HCT116 (cell line): ENCODE results near the gene BAIAP2. TPM values are rescaled to one million over a fixed set of nuclear protein-coding genes. Genes with fewer than 3 reads are reported as not detected.

Experiments used
- CBX3 ChIP-seq: IDR thresholded peaks from 2 replicates; pipeline ENCODE4 v1.6.1; 2012; ENCODE audit warnings: low read depth
- CEBPB ChIP-seq: IDR thresholded peaks from 2 replicates; pipeline ENCODE4 v1.6.1; 2012; ENCODE audit warnings: low read depth
- EGR1 ChIP-seq: IDR thresholded peaks from 2 replicates; pipeline ENCODE4 v1.6.1; 2012; ENCODE audit warnings: low read depth
- ELF1 ChIP-seq: IDR thresholded peaks from 2 replicates; pipeline ENCODE4 v1.6.1; 2012; ENCODE audit warnings: low read depth, borderline replicate concordance
- EZH2 ChIP-seq: fragments of 200-600 bp; sonication (generic); IDR thresholded peaks from 2 replicates; pipeline ENCODE4 v1.6.1; 2017; ENCODE audit warnings: antibody characterized with exemption, mixed run types
- FOSL1 ChIP-seq: IDR thresholded peaks from 2 replicates; pipeline ENCODE4 v1.6.1; 2012; ENCODE audit warnings: low read depth
- JUND ChIP-seq: IDR thresholded peaks from 2 replicates; pipeline ENCODE4 v1.6.1; 2012
- SIN3A ChIP-seq: IDR thresholded peaks from 2 replicates; pipeline ENCODE4 v1.6.1; 2012; ENCODE audit warnings: low read depth
- SP1 ChIP-seq: IDR thresholded peaks from 2 replicates; pipeline ENCODE4 v1.6.1; 2012; ENCODE audit warnings: low read depth
- TCF7L2 ChIP-seq: IDR thresholded peaks from 2 replicates; pipeline ENCODE4 v1.7.0; 2011; ENCODE audit warnings: borderline replicate concordance, inconsistent platforms; ENCODE audit not compliant: insufficient read depth, insufficient read length; ENCODE audit errors: extremely low read depth
- YY1 ChIP-seq: IDR thresholded peaks from 2 replicates; pipeline ENCODE4 v1.6.1; 2011; ENCODE audit warnings: low read length, low read depth, moderate library complexity, mild to moderate bottlenecking; ENCODE audit not compliant: insufficient replicate concordance; ENCODE audit errors: extremely low read depth
- ZBTB33 ChIP-seq: IDR thresholded peaks from 2 replicates; pipeline ENCODE4 v1.6.1; 2011; ENCODE audit warnings: mild to moderate bottlenecking, low read length, moderate library complexity; ENCODE audit not compliant: insufficient replicate concordance; ENCODE audit errors: extremely low read depth
- microRNA counts: library from miRNA; unstranded; fragments of <30 nt; microRNA quantifications from one replicate; lab custom pipeline; 2015
- microRNA-seq: library from miRNA; unstranded; fragments of <30 nt; microRNA quantifications from one replicate; pipeline ENCODE4, GENCODE V29; 2016; ENCODE audit warnings: borderline number of aligned reads
- total RNA-seq: library from RNA; stranded (reverse); gene quantifications from one replicate; pipeline ENCODE4 v1.2.1, GENCODE V29; 2021; ENCODE audit not compliant: unreplicated experiment

The BAIAP2 gene
- total RNA-seq, 1 experiment from 2014 or later: 105 TPM

DNA sequence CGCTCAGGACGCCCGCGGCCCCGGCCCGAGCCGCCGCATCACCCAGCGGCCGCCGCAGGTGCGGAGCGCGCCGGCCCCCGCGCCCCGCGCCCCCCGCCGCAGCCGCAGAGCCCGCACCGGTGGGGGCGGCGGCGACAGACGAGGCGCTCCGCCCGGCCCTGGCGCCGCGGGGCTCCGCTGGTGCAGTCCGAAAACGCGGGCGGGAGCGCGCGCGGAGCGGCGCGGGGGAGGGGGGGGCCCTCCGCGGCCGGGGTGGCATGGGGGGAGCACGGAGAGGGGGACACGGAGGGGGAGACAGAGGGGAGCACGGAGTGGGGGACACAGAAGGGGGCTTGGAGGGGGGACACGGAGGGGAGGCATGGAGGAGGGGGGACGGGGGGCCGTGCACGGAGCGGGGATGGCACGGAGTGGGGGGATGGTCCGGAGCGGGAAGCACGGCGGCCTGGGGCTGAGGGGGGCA is 131.1 kb downstream of the BAIAP2 start, which contains the start of gene AATK (continued):
- TF ChIP-seq CEBPB: no peak
- no peak for TF ChIP-seq ZBTB33
- TF ChIP-seq CBX3: no peak
- no peak for TF ChIP-seq YY1
- TF ChIP-seq SP1: no peak
- no peak for TF ChIP-seq FOSL1
- TF ChIP-seq JUND: no peak
- TF ChIP-seq ELF1: no peak
- no peak for TF ChIP-seq SIN3A
- TF ChIP-seq EZH2: no peak
- no peak for TF ChIP-seq TCF7L2
- TF ChIP-seq EGR1: no peak

MicroRNAs within 50 kb of the gene (microRNA counts, 767-probe panel; counts per million panel counts)
- not detected for microRNA hsa-miR-1250 (lab: Ali Mortazavi, UCI)
- not detected for microRNA hsa-miR-338-3p (lab: Ali Mortazavi, UCI)
- microRNA hsa-miR-338-5p (lab: Ali Mortazavi, UCI): not detected
- not detected for microRNA hsa-miR-657 (lab: Ali Mortazavi, UCI)

Small RNA genes lying within 50 kb of the gene (microRNA-seq; reads per million reads assigned to microRNA genes)
- gene MIR1250: not detected
- not detected for gene MIR3065
- not detected for gene MIR338
- gene MIR657: not detected

Other genes starting within 250 kb of the BAIAP2 start
- 22.0 TPM for gene CHMP6, start 43.3 kb upstream of the BAIAP2 start, total RNA-seq
- gene PVALEF, start 130.4 kb downstream of the BAIAP2 start, total RNA-seq: not detected
- gene AATK, start 131.1 kb downstream of the BAIAP2 start, total RNA-seq: 4.4 TPM
- 30.2 TPM for gene CEP131, start 187.8 kb downstream of the BAIAP2 start, total RNA-seq
- gene TEPSIN, start 203.9 kb downstream of the BAIAP2 start, total RNA-seq: 50.6 TPM
- gene NDUFAF8, start 204.2 kb downstream of the BAIAP2 start, total RNA-seq: 102 TPM